ENCODE data around the gene SPIC.

The SPIC gene

GRCh38 chr12:101536069-101536674 is 61.0 kb downstream of the SPIC start:
- DNase-seq: no peak

All from suppressor macrophage treated with lipopolysaccharide for 4 hours (primary cell).